ENCODE results near the gene FBXL7. TPM values are rescaled to one million over a fixed set of nuclear protein-coding genes. Genes with fewer than 3 reads are reported as not detected.

Gene FBXL7
- total RNA-seq, 1 donor from 2014 or later: 12.3 TPM

DNA sequence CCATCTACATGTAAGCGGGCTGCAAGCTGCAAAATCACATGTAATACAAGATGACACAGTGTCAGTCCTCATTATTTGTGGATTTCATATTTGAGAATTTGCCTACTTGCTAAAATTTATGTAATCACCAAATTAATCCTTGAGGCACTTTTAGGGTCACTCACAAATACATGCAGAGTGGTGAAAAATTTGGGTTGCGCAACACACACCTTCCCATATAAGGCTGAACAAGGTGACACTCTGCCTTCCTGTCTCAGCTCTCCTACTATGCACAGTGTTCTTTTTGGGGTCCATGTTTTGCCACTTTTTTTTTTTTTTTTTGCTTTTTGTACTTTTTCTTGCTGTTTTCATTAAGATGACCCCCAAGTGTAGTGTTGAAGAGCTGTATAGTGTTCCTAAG is 111.0 kb downstream of the FBXL7 start:
- no peaks in the 10 kb centered on the region for H3K27me3 ChIP-seq
- H3K4me3 ChIP-seq: no peak overlapping the region
- H2AFZ ChIP-seq (replicated peaks): no peak overlapping the region
- peaks cover 5% of the 10 kb centered on the region for H3K36me3 Mint-ChIP-seq
- H4K20me1 ChIP-seq (ENCODE audit: low read depth): peaks cover 13% of the 10 kb centered on the region
- no peak overlapping the region for H3K4me3 Mint-ChIP-seq
- peaks cover 34% of the 10 kb centered on the region for H3K79me2 ChIP-seq (ENCODE audit: low read depth)
- no peak overlapping the region for H3K27ac ChIP-seq
- H3K4me1 Mint-ChIP-seq: peaks cover 2% of the 10 kb centered on the region
- H3K27ac Mint-ChIP-seq: no peak overlapping the region
- peaks cover 7% of the 10 kb centered on the region for H3K4me1 ChIP-seq
- no peaks in the 10 kb centered on the region for H3K36me3 ChIP-seq
- TF ChIP-seq, protein P1, sequence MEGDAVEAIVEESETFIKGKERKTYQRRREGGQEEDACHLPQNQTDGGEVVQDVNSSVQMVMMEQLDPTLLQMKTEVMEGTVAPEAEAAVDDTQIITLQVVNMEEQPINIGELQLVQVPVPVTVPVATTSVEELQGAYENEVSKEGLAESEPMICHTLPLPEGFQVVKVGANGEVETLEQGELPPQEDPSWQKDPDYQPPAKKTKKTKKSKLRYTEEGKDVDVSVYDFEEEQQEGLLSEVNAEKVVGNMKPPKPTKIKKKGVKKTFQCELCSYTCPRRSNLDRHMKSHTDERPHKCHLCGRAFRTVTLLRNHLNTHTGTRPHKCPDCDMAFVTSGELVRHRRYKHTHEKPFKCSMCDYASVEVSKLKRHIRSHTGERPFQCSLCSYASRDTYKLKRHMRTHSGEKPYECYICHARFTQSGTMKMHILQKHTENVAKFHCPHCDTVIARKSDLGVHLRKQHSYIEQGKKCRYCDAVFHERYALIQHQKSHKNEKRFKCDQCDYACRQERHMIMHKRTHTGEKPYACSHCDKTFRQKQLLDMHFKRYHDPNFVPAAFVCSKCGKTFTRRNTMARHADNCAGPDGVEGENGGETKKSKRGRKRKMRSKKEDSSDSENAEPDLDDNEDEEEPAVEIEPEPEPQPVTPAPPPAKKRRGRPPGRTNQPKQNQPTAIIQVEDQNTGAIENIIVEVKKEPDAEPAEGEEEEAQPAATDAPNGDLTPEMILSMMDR (IDR thresholded peaks at IDR 0.05): no peak
- H3K9me3 ChIP-seq (ENCODE audit: low read depth): no peaks in the 10 kb centered on the region
- no peak overlapping the region for H3K9ac ChIP-seq
- no peak for DNase-seq (ENCODE audit: low spot score)
- no peaks in the 10 kb centered on the region for H3K9me3 Mint-ChIP-seq
- no peaks in the 10 kb centered on the region for H3K27me3 Mint-ChIP-seq (ENCODE audit: insufficient read depth, low read depth)
- no peak overlapping the region for H3K4me2 ChIP-seq
- peaks cover 3% of the 10 kb centered on the region for H3F3A ChIP-seq (ENCODE audit: low read depth)

DNA sequence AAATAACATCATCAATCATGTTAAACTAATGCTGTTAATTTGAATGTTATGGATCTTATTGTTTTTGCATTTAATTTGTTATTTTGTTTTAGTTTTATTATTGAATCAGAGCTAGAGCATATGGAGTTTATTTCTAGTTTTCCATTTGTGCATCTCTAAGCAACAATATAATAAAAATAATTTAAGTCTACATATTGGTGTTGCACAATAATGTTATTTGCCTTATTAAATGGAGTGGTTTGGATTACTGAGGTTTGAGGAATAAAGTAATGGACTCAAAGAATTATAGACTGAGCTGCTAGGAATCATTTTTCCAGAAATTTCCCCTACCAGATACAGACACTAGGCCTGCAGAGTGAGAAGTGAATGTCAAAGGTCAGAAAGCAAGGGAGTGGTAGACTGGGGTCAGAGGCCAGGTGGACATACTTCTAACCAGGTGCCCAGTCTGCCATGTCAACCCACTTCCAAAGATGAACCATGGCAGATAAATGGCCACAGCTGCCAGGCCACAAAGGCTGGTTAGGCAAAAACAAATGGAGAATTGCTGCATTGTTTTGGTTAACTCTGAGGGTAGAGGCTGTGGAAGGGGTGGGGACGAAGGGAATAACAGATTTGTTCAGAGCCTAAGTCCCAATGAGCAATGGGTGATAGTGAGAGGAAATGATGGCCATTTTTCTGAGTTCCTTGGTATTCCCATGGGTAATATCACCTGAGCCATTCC is 113.1 kb downstream of the FBXL7 start:
- peaks cover 6% of the 10 kb centered on the region for H3K36me3 Mint-ChIP-seq
- no peak for DNase-seq (ENCODE audit: low spot score)
- no peaks in the 10 kb centered on the region for H3K27me3 Mint-ChIP-seq (ENCODE audit: insufficient read depth, low read depth)
- Histone ChIP-seq H3K79me2 (ENCODE audit: low read depth) (peaks cover 32% of the 10 kb centered on the region), H3K4me2 (no peak overlapping the region), H3K9me3 (ENCODE audit: low read depth) (no peaks in the 10 kb centered on the region), H3F3A (ENCODE audit: low read depth) (no peaks in the 10 kb centered on the region), H4K20me1 (ENCODE audit: low read depth) (peaks cover 14% of the 10 kb centered on the region), H3K9ac (no peak overlapping the region), H3K36me3 (no peaks in the 10 kb centered on the region), H3K4me1 (no peaks in the 10 kb centered on the region), H3K27ac (no peak overlapping the region), H3K27me3 (no peaks in the 10 kb centered on the region), H3K4me3 (no peak overlapping the region), H2AFZ (replicated peaks) (no peak overlapping the region)
- no peak overlapping the region for H3K4me3 Mint-ChIP-seq
- no peaks in the 10 kb centered on the region for H3K4me1 Mint-ChIP-seq
- no peaks in the 10 kb centered on the region for H3K9me3 Mint-ChIP-seq
- TF ChIP-seq, protein P1 (IDR thresholded peaks at IDR 0.05): no peak
- TF ChIP-seq EZH2 (IDR thresholded peaks at IDR 0.05) (no peak), EZH2phosphoT487 (IDR thresholded peaks at IDR 0.05) (no peak)
- H3K27ac Mint-ChIP-seq: no peak overlapping the region

DNA sequence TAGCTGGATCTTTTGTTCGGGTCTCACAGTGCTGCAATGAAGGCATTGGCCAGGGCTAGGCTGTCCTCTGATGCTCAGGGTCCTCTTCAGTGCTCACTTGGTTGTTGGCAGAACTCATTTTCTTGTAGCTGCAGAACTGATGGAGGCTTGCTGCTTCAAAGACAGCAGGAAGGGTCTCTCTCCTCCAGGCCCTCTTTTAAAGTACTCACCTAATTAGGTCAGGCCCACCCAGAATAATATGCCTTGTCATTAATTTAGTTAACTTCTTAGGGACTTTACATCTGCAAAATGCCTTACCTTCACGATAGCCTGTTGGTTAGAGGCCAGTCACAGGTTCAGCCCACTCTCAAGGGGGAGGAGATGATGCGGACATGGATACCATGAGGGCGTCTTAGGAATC is 114.7 kb downstream of the FBXL7 start:
- Histone ChIP-seq H3K27me3 (no peaks in the 10 kb centered on the region), H3K27ac (no peak overlapping the region), H4K20me1 (ENCODE audit: low read depth) (peaks cover 14% of the 10 kb centered on the region), H3K79me2 (ENCODE audit: low read depth) (peaks cover 32% of the 10 kb centered on the region), H3F3A (ENCODE audit: low read depth) (no peaks in the 10 kb centered on the region), H3K4me2 (no peak overlapping the region), H3K9me3 (ENCODE audit: low read depth) (no peaks in the 10 kb centered on the region), H3K36me3 (no peaks in the 10 kb centered on the region), H3K4me3 (no peak overlapping the region), H3K4me1 (no peaks in the 10 kb centered on the region), H2AFZ (replicated peaks) (no peak overlapping the region), H3K9ac (no peak overlapping the region)
- TF ChIP-seq, protein P1 (IDR thresholded peaks at IDR 0.05): no peak
- TF ChIP-seq EZH2 (IDR thresholded peaks at IDR 0.05) (no peak), EZH2phosphoT487 (IDR thresholded peaks at IDR 0.05) (no peak)
- no peak for DNase-seq (ENCODE audit: low spot score)
- H3K9me3 Mint-ChIP-seq: no peaks in the 10 kb centered on the region
- H3K36me3 Mint-ChIP-seq: peaks cover 9% of the 10 kb centered on the region
- no peak overlapping the region for H3K27ac Mint-ChIP-seq
- H3K4me3 Mint-ChIP-seq: no peak overlapping the region
- H3K4me1 Mint-ChIP-seq: peaks cover 4% of the 10 kb centered on the region
- no peaks in the 10 kb centered on the region for H3K27me3 Mint-ChIP-seq (ENCODE audit: insufficient read depth, low read depth)
